ENCODE results near the gene COL15A1. TPM values are rescaled to one million over a fixed set of nuclear protein-coding genes. Genes with fewer than 3 reads are reported as not detected.
A peak's percentile ranks its signal among the peaks of the same experiment; 100 is the strongest.

Gene COL15A1
- total RNA-seq, 4 donors from 2014 or later = 4.0 to 7.8 (median 6.8) TPM

DNA sequence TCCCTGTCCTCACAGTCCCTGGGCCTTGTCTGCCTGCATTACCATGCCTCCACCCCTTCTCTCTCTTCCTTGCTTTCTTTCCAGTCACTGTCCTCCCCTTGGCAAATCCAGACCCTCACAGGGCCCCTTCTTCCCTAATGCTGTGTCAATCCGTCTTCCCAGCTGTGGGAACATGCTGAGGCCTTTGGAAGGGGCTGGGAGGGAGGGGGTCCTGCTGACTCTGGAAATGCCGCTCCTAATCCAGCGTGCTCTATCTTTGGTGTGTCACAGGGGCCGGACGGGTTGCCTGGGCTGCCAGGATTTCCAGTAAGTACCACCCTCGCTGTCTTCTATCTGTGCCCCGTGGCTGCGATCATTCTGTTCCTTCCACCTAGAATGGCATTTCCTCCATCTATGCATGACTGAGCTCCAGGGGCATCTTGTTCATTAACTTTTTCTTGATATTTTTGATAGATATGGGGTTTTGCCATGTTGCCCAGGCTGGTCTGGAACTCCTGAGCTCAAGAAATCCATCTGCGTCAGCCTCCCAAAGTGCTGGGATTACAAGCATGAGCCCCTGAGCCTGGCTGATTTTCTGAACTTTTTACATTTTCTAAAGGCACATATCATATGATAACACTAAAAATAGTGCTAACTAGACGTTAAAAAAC is 96.7 kb downstream of the COL15A1 start:
- Histone ChIP-seq H3K4me3 (no peak overlapping the region), H3K9me3 (no peaks in the 10 kb centered on the region), H3K36me3 (no peaks in the 10 kb centered on the region), H3K27ac (peak overlapping the region in 1 of 4 donors; percentile 29), H3K27me3 (no peaks in the 10 kb centered on the region), H3K4me1 (no peaks in the 10 kb centered on the region)
- TF ChIP-seq, protein P1, sequence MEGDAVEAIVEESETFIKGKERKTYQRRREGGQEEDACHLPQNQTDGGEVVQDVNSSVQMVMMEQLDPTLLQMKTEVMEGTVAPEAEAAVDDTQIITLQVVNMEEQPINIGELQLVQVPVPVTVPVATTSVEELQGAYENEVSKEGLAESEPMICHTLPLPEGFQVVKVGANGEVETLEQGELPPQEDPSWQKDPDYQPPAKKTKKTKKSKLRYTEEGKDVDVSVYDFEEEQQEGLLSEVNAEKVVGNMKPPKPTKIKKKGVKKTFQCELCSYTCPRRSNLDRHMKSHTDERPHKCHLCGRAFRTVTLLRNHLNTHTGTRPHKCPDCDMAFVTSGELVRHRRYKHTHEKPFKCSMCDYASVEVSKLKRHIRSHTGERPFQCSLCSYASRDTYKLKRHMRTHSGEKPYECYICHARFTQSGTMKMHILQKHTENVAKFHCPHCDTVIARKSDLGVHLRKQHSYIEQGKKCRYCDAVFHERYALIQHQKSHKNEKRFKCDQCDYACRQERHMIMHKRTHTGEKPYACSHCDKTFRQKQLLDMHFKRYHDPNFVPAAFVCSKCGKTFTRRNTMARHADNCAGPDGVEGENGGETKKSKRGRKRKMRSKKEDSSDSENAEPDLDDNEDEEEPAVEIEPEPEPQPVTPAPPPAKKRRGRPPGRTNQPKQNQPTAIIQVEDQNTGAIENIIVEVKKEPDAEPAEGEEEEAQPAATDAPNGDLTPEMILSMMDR (IDR thresholded peaks at IDR 0.05 in 4 of 5, conservative IDR thresholded peaks at IDR 0.05 in 1 of 5) = no peak
- TF ChIP-seq POLR2A (IDR thresholded peaks at IDR 0.05) = no peak
- intact Hi-C loops (cut with DNase I; ENCODE audit: low total_unique reads) = no loop called here
- DNase-seq (no peak), ATAC-seq (no peak)
- in situ Hi-C loops (cut with MboI; ENCODE audit: low sequenced_read_pairs in 4 of 4) = no loop called here

GRCh38 chr9:99040911-99041582 is 97.3 kb downstream of the COL15A1 start:
- H3K36me3 ChIP-seq = no peaks in the 10 kb centered on the region
- peak overlapping the region in 2 of 4 donors; percentile 33 to 41 for H3K27ac ChIP-seq
- ATAC-seq = no peak
- in situ Hi-C loops (cut with MboI; ENCODE audit: low sequenced_read_pairs in 4 of 4) = no loop called here
- H3K4me1 ChIP-seq = no peaks in the 10 kb centered on the region
- no peaks in the 10 kb centered on the region for H3K27me3 ChIP-seq
- intact Hi-C loops (cut with DNase I; ENCODE audit: low total_unique reads) = no loop called here
- H3K9me3 ChIP-seq = no peaks in the 10 kb centered on the region
- no peak for TF ChIP-seq POLR2A (IDR thresholded peaks at IDR 0.05)
- TF ChIP-seq, protein P1 (IDR thresholded peaks at IDR 0.05 in 4 of 5, conservative IDR thresholded peaks at IDR 0.05 in 1 of 5) = no peak
- H3K4me3 ChIP-seq = no peak overlapping the region
- no peak for DNase-seq

- Histone ChIP-seq H3K27ac (peak overlapping the region in 2 of 4 donors; percentile 33 to 41), H3K4me1 (no peaks in the 10 kb centered on the region), H3K27me3 (no peaks in the 10 kb centered on the region), H3K9me3 (no peaks in the 10 kb centered on the region), H3K4me3 (no peak overlapping the region), H3K36me3 (no peaks in the 10 kb centered on the region)
- ATAC-seq = no peak
- in situ Hi-C loops (cut with MboI; ENCODE audit: low sequenced_read_pairs in 4 of 4) (no loop called here), intact Hi-C loops (cut with DNase I; ENCODE audit: low total_unique reads) (no loop called here)
- DNase-seq = no peak
- no peak for TF ChIP-seq POLR2A (IDR thresholded peaks at IDR 0.05)
- TF ChIP-seq, protein P1 (IDR thresholded peaks at IDR 0.05 in 4 of 5, conservative IDR thresholded peaks at IDR 0.05 in 1 of 5) = no peak
Observed at GRCh38 chr9:99041618-99042017, 97.9 kb downstream of the COL15A1 start.

GRCh38 chr9:99042620-99043019 is 98.9 kb downstream of the COL15A1 start:
- ATAC-seq = peak in 1 of 2 donors; percentile 43
- in situ Hi-C loops (cut with MboI; ENCODE audit: low sequenced_read_pairs in 4 of 4) = no loop called here

More at GRCh38 chr9:99042620-99043019, 98.9 kb downstream of the COL15A1 start:
- Histone ChIP-seq H3K27me3 (no peaks in the 10 kb centered on the region), H3K4me1 (no peaks in the 10 kb centered on the region), H3K36me3 (no peaks in the 10 kb centered on the region), H3K4me3 (no peak overlapping the region), H3K9me3 (no peaks in the 10 kb centered on the region), H3K27ac (peak overlapping the region in 1 of 4 donors; percentile 56)
- intact Hi-C loops (cut with DNase I; ENCODE audit: low total_unique reads) = no loop called here
- TF ChIP-seq, protein P1 (IDR thresholded peaks at IDR 0.05 in 4 of 5, conservative IDR thresholded peaks at IDR 0.05 in 1 of 5) = no peak
- no peak for TF ChIP-seq POLR2A (IDR thresholded peaks at IDR 0.05)
- no peak for DNase-seq

All from gastrocnemius medialis (tissue), 4 donors.